Jurkat, Clone E6-1 (cell line): ENCODE data around the gene GHDC.
"Not testable (repeated sequence)": the region's sequence is repeated elsewhere in the genome, so short reads cannot be mapped to it uniquely, and the experiment has no call there.

ENCODE experiments used
- DNase-seq: peaks from one replicate; pipeline ENCODE4 v3.0.0-alpha.2; 2011; ENCODE audit warnings: low read depth, low spot score
- H3K4me3 ChIP-seq: 2 replicates; pipeline ENCODE4 v1.5.1; 2011; ENCODE audit warnings: mild to moderate bottlenecking, low read length, control low read depth, moderate library complexity

The GHDC gene

GRCh38 chr17:42206153-42206612 lies 11.9 kb upstream of the GHDC start:
- DNase-seq, H3K4me3 ChIP-seq: not testable (repeated sequence)

- no peak overlapping the region for H3K4me3 ChIP-seq
- DNase-seq = no peak
These were observed 9.1 kb upstream of the GHDC start for GRCh38 chr17:42203354-42203753.

- DNase-seq = no peak
- H3K4me3 ChIP-seq = no peak overlapping the region
These were observed 8.4 kb upstream of the GHDC start for GRCh38 chr17:42202696-42203095.

GRCh38 chr17:42202159-42202558 lies 7.9 kb upstream of the GHDC start:
- DNase-seq = no peak

GRCh38 chr17:42201458-42201772 lies 7.1 kb upstream of the GHDC start:
- no peak overlapping the region for H3K4me3 ChIP-seq
- no peak for DNase-seq

More at GRCh38 chr17:42202159-42202558, 7.9 kb upstream of the GHDC start:
- H3K4me3 ChIP-seq = no peak overlapping the region

GRCh38 chr17:42200706-42201457 lies 6.6 kb upstream of the GHDC start:
- DNase-seq = no peak
- no peak overlapping the region for H3K4me3 ChIP-seq

GRCh38 chr17:42199416-42200011 lies 5.2 kb upstream of the GHDC start:
- no peak overlapping the region for H3K4me3 ChIP-seq
- DNase-seq = no peak

- H3K4me3 ChIP-seq = no peak overlapping the region
- DNase-seq = no peak
These were observed 4.6 kb upstream of the GHDC start for GRCh38 chr17:42198897-42199296.

GRCh38 chr17:42197564-42198156 lies 3.4 kb upstream of the GHDC start:
- H3K4me3 ChIP-seq = no peak overlapping the region
- no peak for DNase-seq

- H3K4me3 ChIP-seq = peak overlapping the region; percentile 76
- DNase-seq = no peak
These were observed 902 bp downstream of the GHDC start for GRCh38 chr17:42193216-42193968.

GRCh38 chr17:42192189-42193126 lies 1.8 kb downstream of the GHDC start:
- no peak for DNase-seq
- no peak overlapping the region for H3K4me3 ChIP-seq

GRCh38 chr17:42191275-42191608 lies 3.1 kb downstream of the GHDC start:
- DNase-seq = no peak
- no peak overlapping the region for H3K4me3 ChIP-seq

- DNase-seq = no peak
- H3K4me3 ChIP-seq = no peak overlapping the region
These were observed 3.6 kb downstream of the GHDC start for GRCh38 chr17:42190491-42191274.

GRCh38 chr17:42189651-42189965 lies 4.7 kb downstream of the GHDC start:
- H3K4me3 ChIP-seq = no peak overlapping the region
- DNase-seq = no peak

GRCh38 chr17:42188749-42189650 lies 5.3 kb downstream of the GHDC start:
- peak; percentile 79 for DNase-seq
- H3K4me3 ChIP-seq = no peak overlapping the region

GRCh38 chr17:42187833-42188232 lies 6.5 kb downstream of the GHDC start:
- DNase-seq = no peak
- no peak overlapping the region for H3K4me3 ChIP-seq

- DNase-seq, H3K4me3 ChIP-seq: not testable (repeated sequence)
These were observed 8.1 kb downstream of the GHDC start for GRCh38 chr17:42186191-42186590.

GRCh38 chr17:42185621-42185930 lies 8.7 kb downstream of the GHDC start:
- no peak overlapping the region for H3K4me3 ChIP-seq
- no peak for DNase-seq
